SK-N-SH treated with all-trans-retinoic acid at 6 μM for 48 hours (cell line): Measurements from ENCODE around the gene FSD1L.

ENCODE experiments used
- ATAC-seq: fragments of 200-7000 bp; cut with Tn5 transposase; 3 replicates; pipeline ENCODE4 v1.9.1; 2020; ENCODE audit warnings: mild to moderate bottlenecking, moderate library complexity
- ARNTL ChIP-seq: fragments of 450-650 bp; formaldehyde crosslinking; IDR thresholded peaks from 2 replicates; pipeline ENCODE4 v1.5.0; 2020; ENCODE audit warnings: low read depth, mild to moderate bottlenecking, moderate library complexity, borderline replicate concordance
- BACH2 ChIP-seq: fragments of 250-450 bp; sonication (Bioruptor Pico); IDR thresholded peaks from 2 replicates; pipeline ENCODE4 v1.9.0; 2021; ENCODE audit warnings: mild to moderate bottlenecking, borderline replicate concordance
- CSDC2 ChIP-seq: fragments of 250-450 bp; sonication (Bioruptor Pico); IDR thresholded peaks from 2 replicates; pipeline ENCODE4 v1.5.0; 2020; ENCODE audit warnings: mild to moderate bottlenecking, moderate library complexity
- ESRRG ChIP-seq: fragments of 250-450 bp; sonication (Bioruptor Pico); IDR thresholded peaks from 2 replicates; pipeline ENCODE4 v1.6.1; 2021; ENCODE audit warnings: mild to moderate bottlenecking
- GLIS3 ChIP-seq: fragments of 250-450 bp; sonication (Bioruptor Pico); IDR thresholded peaks from 2 replicates; pipeline ENCODE4 v1.5.0; 2020; ENCODE audit warnings: mild to moderate bottlenecking, moderate library complexity
- ISL1 ChIP-seq: fragments of 250-450 bp; sonication (Bioruptor Pico); IDR thresholded peaks from 2 replicates; pipeline ENCODE4 v2.1.2; 2022; ENCODE audit warnings: mild to moderate bottlenecking, moderate library complexity
- OSR1 ChIP-seq: fragments of 250-450 bp; sonication (Bioruptor Pico); IDR thresholded peaks from 2 replicates; pipeline ENCODE4 v1.8.0; 2022; ENCODE audit warnings: moderate library complexity, mild to moderate bottlenecking, inconsistent platforms
- PPARA ChIP-seq: fragments of 250-450 bp; sonication (Bioruptor Pico); IDR thresholded peaks from 2 replicates; pipeline ENCODE4 v1.5.0; 2020; ENCODE audit warnings: mild to moderate bottlenecking, borderline replicate concordance
- RARB ChIP-seq: fragments of 250-450 bp; sonication (Bioruptor Pico); IDR thresholded peaks from 2 replicates; pipeline ENCODE4 v1.8.0; 2021; ENCODE audit warnings: mild to moderate bottlenecking, moderate library complexity
- SNAI2 ChIP-seq: fragments of 250-450 bp; sonication (Bioruptor Pico); IDR thresholded peaks from 2 replicates; pipeline ENCODE4 v1.5.0; 2020; ENCODE audit warnings: mild to moderate bottlenecking, moderate library complexity
- TCF4 ChIP-seq: fragments of 250-450 bp; sonication (Bioruptor Pico); IDR thresholded peaks from 2 replicates; pipeline ENCODE4 v1.8.0; 2021; ENCODE audit warnings: mild to moderate bottlenecking, moderate library complexity, borderline replicate concordance
- TOX ChIP-seq: fragments of 250-450 bp; sonication (Bioruptor Pico); IDR thresholded peaks from 2 replicates; pipeline ENCODE4 v1.8.0; 2021; ENCODE audit warnings: mild to moderate bottlenecking, moderate library complexity, borderline replicate concordance
- TSHZ2 ChIP-seq: fragments of 250-450 bp; sonication (Bioruptor Pico); IDR thresholded peaks from 2 replicates; pipeline ENCODE4 v1.5.0; 2020; ENCODE audit warnings: mild to moderate bottlenecking, moderate library complexity
- ZC3H10 ChIP-seq: fragments of 250-450 bp; sonication (Bioruptor Pico); IDR thresholded peaks from 2 replicates; pipeline ENCODE4 v1.5.1; 2021; ENCODE audit warnings: mild to moderate bottlenecking, moderate library complexity
- ZFP3 ChIP-seq: fragments of 250-450 bp; sonication (Bioruptor Pico); IDR thresholded peaks from 2 replicates; pipeline ENCODE4 v1.5.0; 2020; ENCODE audit warnings: mild to moderate bottlenecking, moderate library complexity
- ZFP30 ChIP-seq: fragments of 450-650 bp; formaldehyde crosslinking; IDR thresholded peaks from 2 replicates; pipeline ENCODE4 v1.5.0; 2022; ENCODE audit warnings: mild to moderate bottlenecking, moderate library complexity
- ZNF565 ChIP-seq: fragments of 450-650 bp; formaldehyde crosslinking; conservative IDR thresholded peaks from 2 replicates; pipeline ENCODE4 v1.5.0; 2020; ENCODE audit warnings: low read depth, mild to moderate bottlenecking, moderate library complexity
- ZNF70 ChIP-seq: fragments of 450-650 bp; formaldehyde crosslinking; IDR thresholded peaks from 2 replicates; pipeline ENCODE4 v1.5.0; 2020; ENCODE audit warnings: mild to moderate bottlenecking, moderate library complexity
- ZNF8 ChIP-seq: fragments of 450-650 bp; formaldehyde crosslinking; IDR thresholded peaks from 2 replicates; pipeline ENCODE4 v1.5.0; 2020; ENCODE audit warnings: mild to moderate bottlenecking, moderate library complexity
- TF ChIP-seq, protein P1 (sequence below): fragments of 250-450 bp; sonication (Bioruptor Pico); IDR thresholded peaks from 2 replicates; pipeline ENCODE4 v1.8.0; 2021; ENCODE audit warnings: low read depth, mild to moderate bottlenecking, moderate library complexity, borderline replicate concordance
- TF ChIP-seq, protein P2 (sequence below): fragments of 250-450 bp; sonication (Bioruptor Pico); IDR thresholded peaks from 2 replicates; pipeline ENCODE4 v1.8.0; 2020; ENCODE audit warnings: mild to moderate bottlenecking, moderate library complexity, borderline replicate concordance
- TF ChIP-seq, protein P3 (sequence below): fragments of 250-450 bp; sonication (Bioruptor Pico); IDR thresholded peaks from 2 replicates; pipeline ENCODE4 v1.5.1; 2020; ENCODE audit warnings: low read depth, mild to moderate bottlenecking, moderate library complexity
- TF ChIP-seq, protein P4 (sequence below): fragments of 250-450 bp; sonication (Bioruptor Pico); IDR thresholded peaks from 2 replicates; pipeline ENCODE4 v1.5.1; 2021; ENCODE audit warnings: mild to moderate bottlenecking, moderate library complexity

The FSD1L gene

GRCh38 chr9:105449081-105449480, 1.2 kb downstream of the FSD1L start:
- TF ChIP-seq TSHZ2 = no peak
- no peak for TF ChIP-seq SNAI2 (CRISPR knock-in tag)
- no peak for TF ChIP-seq ZNF70
- TF ChIP-seq ZFP3 (CRISPR knock-in tag) = no peak
- TF ChIP-seq ZNF8 (CRISPR knock-in tag) = no peak
- no peak for TF ChIP-seq RARB (CRISPR knock-in tag)
- TF ChIP-seq, protein P1, sequence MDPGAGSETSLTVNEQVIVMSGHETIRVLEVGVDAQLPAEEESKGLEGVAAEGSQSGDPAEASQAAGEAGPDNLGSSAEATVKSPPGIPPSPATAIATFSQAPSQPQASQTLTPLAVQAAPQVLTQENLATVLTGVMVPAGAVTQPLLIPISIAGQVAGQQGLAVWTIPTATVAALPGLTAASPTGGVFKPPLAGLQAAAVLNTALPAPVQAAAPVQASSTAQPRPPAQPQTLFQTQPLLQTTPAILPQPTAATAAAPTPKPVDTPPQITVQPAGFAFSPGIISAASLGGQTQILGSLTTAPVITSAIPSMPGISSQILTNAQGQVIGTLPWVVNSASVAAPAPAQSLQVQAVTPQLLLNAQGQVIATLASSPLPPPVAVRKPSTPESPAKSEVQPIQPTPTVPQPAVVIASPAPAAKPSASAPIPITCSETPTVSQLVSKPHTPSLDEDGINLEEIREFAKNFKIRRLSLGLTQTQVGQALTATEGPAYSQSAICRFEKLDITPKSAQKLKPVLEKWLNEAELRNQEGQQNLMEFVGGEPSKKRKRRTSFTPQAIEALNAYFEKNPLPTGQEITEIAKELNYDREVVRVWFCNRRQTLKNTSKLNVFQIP (CRISPR knock-in tag) = no peak
- no peak for TF ChIP-seq ZFP30 (CRISPR knock-in tag)
- TF ChIP-seq ISL1 (CRISPR knock-in tag) = no peak
- no peak for TF ChIP-seq CSDC2 (CRISPR knock-in tag)
- TF ChIP-seq ZNF565 = no peak
- no peak for TF ChIP-seq ZC3H10 (CRISPR knock-in tag)
- no peak for TF ChIP-seq TCF4 (CRISPR knock-in tag)
- no peak for TF ChIP-seq TOX
- no peak for TF ChIP-seq ESRRG (CRISPR knock-in tag)
- no peak for TF ChIP-seq GLIS3 (CRISPR knock-in tag)
- TF ChIP-seq, protein P2, sequence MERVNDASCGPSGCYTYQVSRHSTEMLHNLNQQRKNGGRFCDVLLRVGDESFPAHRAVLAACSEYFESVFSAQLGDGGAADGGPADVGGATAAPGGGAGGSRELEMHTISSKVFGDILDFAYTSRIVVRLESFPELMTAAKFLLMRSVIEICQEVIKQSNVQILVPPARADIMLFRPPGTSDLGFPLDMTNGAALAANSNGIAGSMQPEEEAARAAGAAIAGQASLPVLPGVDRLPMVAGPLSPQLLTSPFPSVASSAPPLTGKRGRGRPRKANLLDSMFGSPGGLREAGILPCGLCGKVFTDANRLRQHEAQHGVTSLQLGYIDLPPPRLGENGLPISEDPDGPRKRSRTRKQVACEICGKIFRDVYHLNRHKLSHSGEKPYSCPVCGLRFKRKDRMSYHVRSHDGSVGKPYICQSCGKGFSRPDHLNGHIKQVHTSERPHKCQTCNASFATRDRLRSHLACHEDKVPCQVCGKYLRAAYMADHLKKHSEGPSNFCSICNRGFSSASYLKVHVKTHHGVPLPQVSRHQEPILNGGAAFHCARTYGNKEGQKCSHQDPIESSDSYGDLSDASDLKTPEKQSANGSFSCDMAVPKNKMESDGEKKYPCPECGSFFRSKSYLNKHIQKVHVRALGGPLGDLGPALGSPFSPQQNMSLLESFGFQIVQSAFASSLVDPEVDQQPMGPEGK (CRISPR knock-in tag) = no peak
- ATAC-seq = no peak

DNA sequence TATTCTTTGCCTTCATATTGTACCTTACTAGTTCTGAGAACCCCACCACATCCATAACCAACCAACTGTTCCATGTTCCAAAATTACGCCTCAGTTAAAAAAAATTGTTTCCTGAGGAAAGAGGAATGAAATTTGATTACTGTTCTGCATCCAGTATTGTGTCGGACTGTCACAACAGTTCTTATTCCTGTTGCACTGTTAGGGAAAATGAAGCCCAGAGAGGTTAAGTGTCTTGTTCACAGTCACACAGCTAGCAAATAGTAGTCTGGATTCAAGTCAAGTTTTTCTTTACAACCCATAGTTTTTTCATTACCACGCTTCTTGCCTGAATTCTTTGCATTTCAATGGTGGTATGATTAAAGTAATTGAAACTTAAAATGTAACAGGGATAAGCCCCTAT, 4.4 kb downstream of the FSD1L start:
- TF ChIP-seq ZFP3 (CRISPR knock-in tag) (no peak), OSR1 (CRISPR knock-in tag) (no peak), CSDC2 (CRISPR knock-in tag) (no peak), ARNTL (CRISPR knock-in tag) (no peak), TSHZ2 (no peak), RARB (CRISPR knock-in tag) (no peak), BACH2 (CRISPR knock-in tag) (no peak), PPARA (no peak), TOX (no peak)
- TF ChIP-seq, protein P2 (CRISPR knock-in tag) = no peak
- TF ChIP-seq, protein P1 (CRISPR knock-in tag) = no peak
- TF ChIP-seq, protein P3, sequence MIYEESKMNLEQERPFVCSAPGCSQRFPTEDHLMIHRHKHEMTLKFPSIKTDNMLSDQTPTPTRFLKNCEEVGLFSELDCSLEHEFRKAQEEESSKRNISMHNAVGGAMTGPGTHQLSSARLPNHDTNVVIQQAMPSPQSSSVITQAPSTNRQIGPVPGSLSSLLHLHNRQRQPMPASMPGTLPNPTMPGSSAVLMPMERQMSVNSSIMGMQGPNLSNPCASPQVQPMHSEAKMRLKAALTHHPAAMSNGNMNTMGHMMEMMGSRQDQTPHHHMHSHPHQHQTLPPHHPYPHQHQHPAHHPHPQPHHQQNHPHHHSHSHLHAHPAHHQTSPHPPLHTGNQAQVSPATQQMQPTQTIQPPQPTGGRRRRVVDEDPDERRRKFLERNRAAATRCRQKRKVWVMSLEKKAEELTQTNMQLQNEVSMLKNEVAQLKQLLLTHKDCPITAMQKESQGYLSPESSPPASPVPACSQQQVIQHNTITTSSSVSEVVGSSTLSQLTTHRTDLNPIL (CRISPR knock-in tag) = no peak
- TF ChIP-seq, protein P4, sequence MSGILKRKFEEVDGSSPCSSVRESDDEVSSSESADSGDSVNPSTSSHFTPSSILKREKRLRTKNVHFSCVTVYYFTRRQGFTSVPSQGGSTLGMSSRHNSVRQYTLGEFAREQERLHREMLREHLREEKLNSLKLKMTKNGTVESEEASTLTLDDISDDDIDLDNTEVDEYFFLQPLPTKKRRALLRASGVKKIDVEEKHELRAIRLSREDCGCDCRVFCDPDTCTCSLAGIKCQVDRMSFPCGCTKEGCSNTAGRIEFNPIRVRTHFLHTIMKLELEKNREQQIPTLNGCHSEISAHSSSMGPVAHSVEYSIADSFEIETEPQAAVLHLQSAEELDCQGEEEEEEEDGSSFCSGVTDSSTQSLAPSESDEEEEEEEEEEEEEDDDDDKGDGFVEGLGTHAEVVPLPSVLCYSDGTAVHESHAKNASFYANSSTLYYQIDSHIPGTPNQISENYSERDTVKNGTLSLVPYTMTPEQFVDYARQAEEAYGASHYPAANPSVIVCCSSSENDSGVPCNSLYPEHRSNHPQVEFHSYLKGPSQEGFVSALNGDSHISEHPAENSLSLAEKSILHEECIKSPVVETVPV = no peak
- ATAC-seq = no peak
